Measurements from ENCODE around the gene LIMS2. TPM values are rescaled to one million over a fixed set of nuclear protein-coding genes. Genes with fewer than 3 reads are reported as not detected.

LIMS2 gene
- total and polyA plus RNA-seq, 12 donors: 148 to 687 (median 160) TPM

DNA sequence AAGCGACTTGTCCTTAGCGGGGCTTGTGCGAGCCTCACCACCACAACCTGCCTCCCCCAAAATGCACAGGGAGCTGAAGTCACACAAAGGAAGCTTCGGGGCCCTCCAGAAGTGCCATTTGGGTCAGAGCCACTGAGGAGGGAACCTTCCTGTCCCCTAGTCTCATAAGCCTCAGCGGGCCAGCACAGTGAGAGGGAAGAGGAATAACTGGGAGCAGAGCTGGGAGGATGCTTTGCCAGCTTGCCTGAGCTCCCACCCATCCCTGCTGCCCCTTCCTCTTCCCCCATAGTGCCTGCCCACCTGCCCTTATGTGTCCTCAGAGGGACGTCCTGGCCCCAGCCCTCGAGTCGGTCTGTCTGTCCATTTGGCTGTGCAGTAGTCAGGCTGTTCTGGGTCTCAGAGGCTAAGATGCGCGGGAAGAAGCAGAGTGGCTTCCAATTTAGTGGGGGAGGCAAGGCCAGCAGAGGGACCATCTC, 81.2 kb downstream of the LIMS2 start:
- TF ChIP-seq, protein P1, sequence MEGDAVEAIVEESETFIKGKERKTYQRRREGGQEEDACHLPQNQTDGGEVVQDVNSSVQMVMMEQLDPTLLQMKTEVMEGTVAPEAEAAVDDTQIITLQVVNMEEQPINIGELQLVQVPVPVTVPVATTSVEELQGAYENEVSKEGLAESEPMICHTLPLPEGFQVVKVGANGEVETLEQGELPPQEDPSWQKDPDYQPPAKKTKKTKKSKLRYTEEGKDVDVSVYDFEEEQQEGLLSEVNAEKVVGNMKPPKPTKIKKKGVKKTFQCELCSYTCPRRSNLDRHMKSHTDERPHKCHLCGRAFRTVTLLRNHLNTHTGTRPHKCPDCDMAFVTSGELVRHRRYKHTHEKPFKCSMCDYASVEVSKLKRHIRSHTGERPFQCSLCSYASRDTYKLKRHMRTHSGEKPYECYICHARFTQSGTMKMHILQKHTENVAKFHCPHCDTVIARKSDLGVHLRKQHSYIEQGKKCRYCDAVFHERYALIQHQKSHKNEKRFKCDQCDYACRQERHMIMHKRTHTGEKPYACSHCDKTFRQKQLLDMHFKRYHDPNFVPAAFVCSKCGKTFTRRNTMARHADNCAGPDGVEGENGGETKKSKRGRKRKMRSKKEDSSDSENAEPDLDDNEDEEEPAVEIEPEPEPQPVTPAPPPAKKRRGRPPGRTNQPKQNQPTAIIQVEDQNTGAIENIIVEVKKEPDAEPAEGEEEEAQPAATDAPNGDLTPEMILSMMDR (IDR thresholded peaks at IDR 0.05): no peak
- Histone ChIP-seq H3K27ac (no peak overlapping the region), H3K4me3 (no peak overlapping the region), H3K36me3 (no peaks in the 10 kb centered on the region), H3K4me1 (peaks cover 0 to 4% (median 0%) of the 10 kb centered on the region in 9 donors), H3K9me3 (peaks cover 0 to 5% (median 0%) of the 10 kb centered on the region in 11 donors), H3K27me3 (no peaks in the 10 kb centered on the region)
- DNase-seq (no peak), ATAC-seq (no peak)
- 92 to 96% methylated on average over 10 of the region's 10 CpGs for WGBS, 2 donors
- intact Hi-C loops (cut with DNase I): loop anchor here in 6 of 10 donors (5.0 to 10.0 kb wide), 4 partner anchors 48 to 103 kb away; partner anchors contain the start of gene GPR17 (in 1 of the 6)

DNA sequence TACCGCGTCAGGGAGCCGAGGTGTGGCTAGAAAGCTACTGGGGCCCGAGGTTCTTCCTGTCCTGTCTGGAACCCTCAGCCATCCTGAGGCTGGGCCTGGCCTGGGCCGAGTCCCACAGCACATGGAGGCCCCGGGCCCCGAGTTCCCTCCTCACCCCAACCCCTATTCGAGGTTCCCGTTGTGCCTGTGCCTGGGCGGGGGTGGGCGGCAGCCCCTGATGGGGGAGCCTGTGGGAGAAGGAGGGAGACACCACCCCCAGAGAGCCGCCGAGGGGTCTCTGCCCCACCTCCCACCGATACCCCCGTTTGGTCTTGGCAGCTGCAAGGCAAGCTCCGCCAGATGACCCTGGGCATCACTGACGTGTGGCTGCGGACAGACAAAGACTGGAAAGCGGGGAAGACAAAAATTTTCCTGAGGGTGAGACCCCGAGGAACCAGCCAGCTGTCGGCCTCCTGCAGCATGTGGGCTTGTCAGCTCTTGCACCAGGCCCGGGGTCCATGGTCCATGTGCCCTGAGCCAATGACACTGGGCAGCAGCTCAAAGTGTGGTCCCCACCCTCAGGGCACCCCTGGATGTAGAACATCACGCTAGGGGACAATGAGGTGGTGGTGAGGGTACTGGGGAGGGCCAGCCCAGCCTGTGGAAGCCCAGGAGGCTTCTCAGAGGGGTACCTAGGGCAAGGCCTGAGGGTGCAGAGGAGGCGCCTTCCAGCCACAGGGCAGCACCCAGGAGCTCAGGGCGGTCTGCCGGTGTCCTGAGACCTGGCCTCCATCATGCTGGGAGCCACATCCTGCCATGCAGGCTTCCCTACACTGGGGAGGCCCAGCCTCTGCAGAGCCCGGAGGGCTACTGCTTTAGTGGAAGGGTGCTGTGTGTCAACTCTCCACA, 81.9 kb downstream of the LIMS2 start:
- intact Hi-C loops (cut with DNase I): loop anchor here in 6 of 10 donors (5.0 to 10.0 kb wide), 4 partner anchors 49 to 104 kb away; partner anchors contain the start of gene GPR17 (in 1 of the 6)
- ATAC-seq: peak in 3 of 8 donors; percentile 19 to 31 (median 22)

DNA sequence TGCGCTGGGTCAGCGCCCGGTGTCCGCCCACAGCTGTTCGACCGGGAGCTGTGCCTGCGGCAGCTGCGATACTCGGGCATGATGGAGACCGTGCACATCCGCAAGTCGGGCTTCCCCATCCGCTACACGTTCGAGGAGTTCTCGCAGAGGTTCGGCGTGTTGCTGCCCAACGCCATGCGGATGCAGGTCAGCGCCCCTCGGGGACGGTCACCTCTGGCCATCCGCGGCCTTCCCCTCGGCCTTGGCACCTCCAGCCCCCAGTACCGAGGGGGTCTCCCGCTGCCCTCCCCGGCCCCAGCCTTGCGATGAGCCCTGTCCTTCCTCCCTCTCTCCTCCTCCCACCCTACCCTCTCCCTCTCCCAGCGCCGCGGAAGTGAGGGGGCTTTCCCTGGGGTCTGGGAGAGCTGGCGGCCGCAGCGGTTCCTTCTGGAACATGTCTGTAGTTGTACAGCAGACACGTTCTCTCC, 82.5 kb downstream of the LIMS2 start:
- H3K4me1 ChIP-seq: peaks cover 0 to 4% (median 0%) of the 10 kb centered on the region in 9 donors
- H3K27ac ChIP-seq: no peak overlapping the region
- H3K9me3 ChIP-seq: peaks cover 0 to 5% (median 0%) of the 10 kb centered on the region in 11 donors
- 95 to 96% methylated on average over 34 to 37 of the region's 37 CpGs for WGBS, 2 donors
- no peaks in the 10 kb centered on the region for H3K27me3 ChIP-seq
- ATAC-seq: peak in 2 of 8 donors; percentile 10 to 29
- TF ChIP-seq, protein P1 (IDR thresholded peaks at IDR 0.05): no peak
- H3K4me3 ChIP-seq: no peak overlapping the region
- H3K36me3 ChIP-seq: no peaks in the 10 kb centered on the region
- no peak for DNase-seq
- intact Hi-C loops (cut with DNase I): loop anchor here in 6 of 10 donors (5.0 to 10.0 kb wide), 4 partner anchors 50 to 105 kb away; partner anchors contain the start of gene GPR17 (in 1 of the 6)

More for the DNA sequence above, 81.9 kb downstream of the LIMS2 start:
- TF ChIP-seq, protein P1 (IDR thresholded peaks at IDR 0.05): no peak
- Histone ChIP-seq H3K27me3 (no peaks in the 10 kb centered on the region), H3K27ac (no peak overlapping the region), H3K4me1 (peaks cover 0 to 4% (median 0%) of the 10 kb centered on the region in 9 donors), H3K36me3 (no peaks in the 10 kb centered on the region), H3K4me3 (no peak overlapping the region), H3K9me3 (peaks cover 0 to 5% (median 0%) of the 10 kb centered on the region in 11 donors)
- DNase-seq: no peak
- WGBS, 2 donors: 88 to 92% methylated on average over 27 of the region's 27 CpGs

DNA sequence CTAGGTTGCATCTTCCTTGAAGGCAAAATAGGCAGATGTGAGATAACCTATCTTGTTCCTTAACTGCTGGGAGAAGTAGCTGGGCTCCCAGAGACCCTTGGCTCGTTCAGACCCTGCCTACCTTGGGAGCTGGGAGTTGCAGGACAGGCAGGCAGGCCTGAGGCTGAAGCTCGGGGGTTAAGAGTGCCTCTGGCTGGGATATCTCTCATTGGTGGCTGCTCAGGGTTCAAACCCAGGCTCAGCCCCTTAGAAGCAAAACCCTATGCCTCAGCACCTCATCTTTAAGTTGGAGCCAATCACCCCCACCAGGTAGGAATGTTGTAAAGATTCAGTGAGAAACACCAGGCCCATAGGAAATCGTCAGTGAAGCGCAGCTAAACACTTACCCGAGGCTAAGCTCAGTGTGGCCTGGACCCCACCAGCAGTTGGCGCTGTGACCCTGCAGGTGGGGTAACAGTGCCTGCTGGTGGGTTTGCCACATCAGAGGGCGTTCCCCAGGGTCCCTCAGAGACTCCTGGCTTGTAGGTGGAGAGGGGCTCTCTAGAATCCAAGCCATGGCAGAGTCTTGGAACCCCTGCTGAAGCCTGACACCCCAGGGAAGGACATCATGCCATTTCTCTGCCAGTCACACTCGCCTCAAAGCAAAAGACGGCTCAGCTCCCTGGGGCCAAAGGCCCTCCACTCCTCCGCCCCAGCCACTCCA, 84.0 kb downstream of the LIMS2 start:
- Histone ChIP-seq H3K36me3 (no peaks in the 10 kb centered on the region), H3K27ac (no peak overlapping the region), H3K9me3 (peaks cover 0 to 5% (median 0%) of the 10 kb centered on the region in 11 donors), H3K4me3 (no peak overlapping the region), H3K27me3 (no peaks in the 10 kb centered on the region), H3K4me1 (peaks cover 0 to 4% (median 0%) of the 10 kb centered on the region in 9 donors)
- intact Hi-C loops (cut with DNase I): loop anchor here in 7 of 10 donors (1.0 to 10.0 kb wide), 6 partner anchors 51 to 106 kb away; partner anchors contain the start of gene GPR17 (in 1 of the 7)
- DNase-seq: peak; percentile 57 to 65
- ATAC-seq: peak; percentile 74 to 94 (median 87)
- TF ChIP-seq, protein P1 (IDR thresholded peaks at IDR 0.05): peak; percentile 91 to 97 (median 95)
- 47 to 48% methylated on average over 10 of the region's 10 CpGs for WGBS, 2 donors

All from heart right ventricle (tissue), 16 donors.